ENCODE results near the gene NSMCE1. TPM values are rescaled to one million over a fixed set of nuclear protein-coding genes. Genes with fewer than 3 reads are reported as not detected.

The NSMCE1 gene
- total RNA-seq, 4 donors from 2014 or later, result 27.7 to 41.4 (median 31.5) TPM

DNA sequence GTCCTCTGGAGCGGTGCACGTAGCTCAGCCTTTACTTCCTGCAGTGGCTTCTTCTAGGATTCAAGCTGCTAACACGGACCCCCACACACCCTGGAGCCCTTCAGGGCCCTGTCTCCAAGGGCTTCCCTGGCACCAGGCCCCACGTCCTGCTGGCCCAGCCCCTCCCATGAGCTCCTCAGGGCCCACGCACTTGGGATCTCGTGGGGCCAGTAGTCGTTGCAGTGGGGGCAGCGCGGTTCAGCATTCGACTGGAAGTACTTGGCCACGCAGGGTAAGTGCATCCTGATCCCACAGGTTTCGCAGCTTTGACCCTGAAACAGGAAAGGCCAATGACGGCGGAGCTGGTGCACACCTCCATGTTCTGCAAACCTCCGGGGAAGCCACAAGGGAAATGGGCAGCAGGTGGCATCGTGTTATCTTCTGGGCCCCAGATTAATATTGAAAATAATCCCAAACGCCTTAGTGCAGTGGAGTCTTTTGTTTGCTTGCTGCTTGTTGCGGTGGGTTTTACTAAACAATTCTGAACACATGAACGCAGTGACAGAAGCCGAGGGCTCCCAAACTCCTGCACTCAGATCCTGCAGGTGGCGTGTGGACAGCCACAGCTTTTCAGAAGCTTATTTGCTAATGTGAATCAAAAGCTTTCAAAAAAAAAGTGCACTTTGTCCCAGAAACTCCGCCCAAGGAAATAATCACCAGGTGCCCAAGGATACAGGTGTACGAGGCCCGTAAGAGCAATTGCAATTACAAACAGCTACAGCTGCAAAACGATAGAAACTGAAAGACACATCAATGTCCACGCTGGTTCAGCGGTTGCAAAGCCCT is 42.8 kb downstream of the NSMCE1 start:
- TF ChIP-seq EP300 (IDR thresholded peaks at IDR 0.05) (no peak), POLR2A (IDR thresholded peaks at IDR 0.05) (no peak)
- TF ChIP-seq, protein P1, sequence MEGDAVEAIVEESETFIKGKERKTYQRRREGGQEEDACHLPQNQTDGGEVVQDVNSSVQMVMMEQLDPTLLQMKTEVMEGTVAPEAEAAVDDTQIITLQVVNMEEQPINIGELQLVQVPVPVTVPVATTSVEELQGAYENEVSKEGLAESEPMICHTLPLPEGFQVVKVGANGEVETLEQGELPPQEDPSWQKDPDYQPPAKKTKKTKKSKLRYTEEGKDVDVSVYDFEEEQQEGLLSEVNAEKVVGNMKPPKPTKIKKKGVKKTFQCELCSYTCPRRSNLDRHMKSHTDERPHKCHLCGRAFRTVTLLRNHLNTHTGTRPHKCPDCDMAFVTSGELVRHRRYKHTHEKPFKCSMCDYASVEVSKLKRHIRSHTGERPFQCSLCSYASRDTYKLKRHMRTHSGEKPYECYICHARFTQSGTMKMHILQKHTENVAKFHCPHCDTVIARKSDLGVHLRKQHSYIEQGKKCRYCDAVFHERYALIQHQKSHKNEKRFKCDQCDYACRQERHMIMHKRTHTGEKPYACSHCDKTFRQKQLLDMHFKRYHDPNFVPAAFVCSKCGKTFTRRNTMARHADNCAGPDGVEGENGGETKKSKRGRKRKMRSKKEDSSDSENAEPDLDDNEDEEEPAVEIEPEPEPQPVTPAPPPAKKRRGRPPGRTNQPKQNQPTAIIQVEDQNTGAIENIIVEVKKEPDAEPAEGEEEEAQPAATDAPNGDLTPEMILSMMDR (IDR thresholded peaks at IDR 0.05), result no peak
- H3K4me3 ChIP-seq, result no peak overlapping the region
- no peaks in the 10 kb centered on the region for H3K27me3 ChIP-seq
- H3K9me3 ChIP-seq, result no peaks in the 10 kb centered on the region
- no peak for DNase-seq (ENCODE audit: low spot score in 2 of 2)
- peaks cover 0 to 16% (median 3%) of the 10 kb centered on the region in 4 donors for H3K4me1 ChIP-seq
- peak overlapping the region in 1 of 4 donors; percentile 3 for H3K27ac ChIP-seq
- WGBS, 2 donors, result 69 to 75% methylated on average over 25 to 26 of the region's 27 CpGs
- H3K36me3 ChIP-seq, result peaks cover 0 to 68% (median 0%) of the 10 kb centered on the region in 3 donors

DNA sequence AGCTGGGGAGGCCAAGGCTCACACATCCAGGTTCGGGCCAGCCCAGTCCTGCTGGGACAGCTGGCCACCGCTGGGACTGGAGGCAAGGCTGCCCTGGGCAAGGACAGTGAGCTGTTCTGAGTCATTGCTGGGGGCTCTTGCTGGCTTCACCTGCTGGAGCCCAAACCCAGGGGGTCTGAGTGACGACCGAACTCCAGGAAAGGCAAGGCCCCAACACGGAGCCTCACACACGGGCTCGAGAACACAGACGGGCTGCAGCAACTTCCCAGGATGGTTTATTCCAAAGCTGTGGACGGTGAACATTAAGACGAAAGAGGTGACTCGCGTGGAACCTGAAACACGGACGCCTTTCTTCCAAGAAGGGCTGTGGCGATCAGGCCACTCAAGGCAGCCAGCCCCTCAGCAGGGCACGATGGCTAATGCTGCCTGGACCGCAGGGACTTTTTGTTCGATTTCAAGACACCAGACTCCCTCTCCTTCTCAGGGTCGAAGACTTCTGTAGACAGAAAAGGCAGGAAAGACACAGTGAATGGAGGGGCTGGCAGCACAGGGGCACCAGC is 43.8 kb downstream of the NSMCE1 start:
- DNase-seq (ENCODE audit: low spot score in 2 of 2), result no peak
- no peak overlapping the region for H3K27ac ChIP-seq
- 72 to 79% methylated on average over 17 to 18 of the region's 19 CpGs for WGBS, 2 donors
- no peak overlapping the region for H3K4me3 ChIP-seq
- no peaks in the 10 kb centered on the region for H3K9me3 ChIP-seq
- H3K4me1 ChIP-seq, result peaks cover 0 to 16% (median 0%) of the 10 kb centered on the region in 4 donors
- peaks cover 0 to 67% (median 0%) of the 10 kb centered on the region in 3 donors for H3K36me3 ChIP-seq
- no peaks in the 10 kb centered on the region for H3K27me3 ChIP-seq
- TF ChIP-seq, protein P1 (IDR thresholded peaks at IDR 0.05), result no peak
- TF ChIP-seq POLR2A (IDR thresholded peaks at IDR 0.05) (no peak), EP300 (IDR thresholded peaks at IDR 0.05) (no peak)

DNA sequence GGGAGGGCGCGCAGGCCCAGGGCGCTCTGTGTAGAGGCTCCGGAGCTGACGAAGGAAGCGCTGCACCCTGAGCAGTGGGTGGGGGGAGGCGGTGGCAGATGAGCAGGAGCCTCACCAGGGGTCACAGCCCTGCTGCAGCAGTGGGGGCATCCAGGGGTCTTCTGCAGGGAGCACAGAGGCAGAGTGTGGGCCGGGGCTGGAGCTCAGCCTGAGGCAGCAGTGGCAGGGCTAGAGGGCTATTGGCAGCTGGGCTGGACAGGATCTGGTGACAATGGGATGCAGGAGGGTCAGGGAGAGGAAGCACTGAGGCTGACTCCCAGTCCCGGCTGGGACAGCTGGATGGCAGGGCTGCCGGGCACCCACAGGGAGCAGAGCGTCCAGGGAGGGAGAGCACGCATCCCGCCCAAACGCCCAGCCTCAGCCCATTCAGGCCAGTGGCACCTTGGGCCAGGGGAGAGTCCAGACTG is 44.3 kb downstream of the NSMCE1 start:
- H3K27ac ChIP-seq, result no peak overlapping the region
- peaks cover 0 to 14% (median 0%) of the 10 kb centered on the region in 4 donors for H3K4me1 ChIP-seq
- TF ChIP-seq, protein P1 (IDR thresholded peaks at IDR 0.05), result no peak
- TF ChIP-seq POLR2A (IDR thresholded peaks at IDR 0.05) (no peak), EP300 (IDR thresholded peaks at IDR 0.05) (no peak)
- H3K4me3 ChIP-seq, result no peak overlapping the region
- H3K9me3 ChIP-seq, result no peaks in the 10 kb centered on the region
- WGBS, 2 donors, result 85 to 91% methylated on average over 12 to 13 of the region's 14 CpGs
- no peaks in the 10 kb centered on the region for H3K27me3 ChIP-seq
- no peak for DNase-seq (ENCODE audit: low spot score in 2 of 2)
- peaks cover 0 to 70% (median 0%) of the 10 kb centered on the region in 3 donors for H3K36me3 ChIP-seq

DNA sequence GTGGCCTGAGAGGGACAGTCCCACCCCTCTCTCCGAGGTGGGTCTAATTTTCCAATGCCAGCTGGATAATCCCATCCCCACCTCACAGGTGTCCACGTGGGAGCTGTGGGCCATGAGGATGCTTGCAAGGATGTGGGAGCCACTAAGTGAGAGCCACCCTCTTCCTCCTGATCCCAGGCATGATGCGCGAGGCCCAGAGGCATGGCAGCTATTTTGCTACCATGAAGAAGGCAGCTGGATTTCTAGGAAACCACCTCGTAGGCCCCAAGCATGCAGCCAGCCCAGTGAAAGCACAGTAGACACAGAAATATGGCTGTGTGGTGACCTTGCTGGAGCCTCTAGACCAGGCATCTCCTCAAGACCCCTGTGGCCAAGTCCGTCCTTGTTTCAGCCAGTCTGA is 44.9 kb downstream of the NSMCE1 start:
- TF ChIP-seq, protein P1 (IDR thresholded peaks at IDR 0.05), result no peak
- TF ChIP-seq EP300 (IDR thresholded peaks at IDR 0.05), result no peak
- TF ChIP-seq POLR2A (IDR thresholded peaks at IDR 0.05), result no peak
- H3K27me3 ChIP-seq, result no peaks in the 10 kb centered on the region
- H3K9me3 ChIP-seq, result no peaks in the 10 kb centered on the region
- peaks cover 0 to 76% (median 0%) of the 10 kb centered on the region in 3 donors for H3K36me3 ChIP-seq
- 80 to 84% methylated on average over 4 of the region's 6 CpGs for WGBS, 2 donors
- DNase-seq (ENCODE audit: low spot score in 2 of 2), result no peak
- peaks cover 0 to 12% (median 0%) of the 10 kb centered on the region in 4 donors for H3K4me1 ChIP-seq
- H3K27ac ChIP-seq, result no peak overlapping the region
- no peak overlapping the region for H3K4me3 ChIP-seq

DNA sequence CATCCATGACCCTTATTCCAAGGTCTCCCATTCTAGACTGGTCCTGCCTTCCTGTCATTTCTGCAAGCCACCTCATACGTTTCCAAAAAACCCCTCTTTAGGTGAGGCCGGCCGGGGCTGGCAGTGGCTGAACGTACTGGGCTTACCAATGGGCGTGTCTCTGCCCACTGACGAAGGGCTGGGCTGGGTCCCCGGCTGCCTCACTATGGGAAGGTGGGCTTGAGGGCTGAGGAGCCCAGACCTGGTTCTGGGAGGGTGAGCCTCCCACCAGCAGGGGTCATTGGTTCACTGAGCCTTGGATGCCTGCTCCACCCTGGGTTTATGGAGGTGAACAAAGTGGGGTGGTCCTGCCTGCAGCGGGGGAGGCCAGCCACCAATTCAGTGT is 45.4 kb downstream of the NSMCE1 start:
- peaks cover 0 to 78% (median 0%) of the 10 kb centered on the region in 3 donors for H3K36me3 ChIP-seq
- 66 to 70% methylated on average over 7 to 8 of the region's 8 CpGs for whole genome bisulfite sequencing, 2 donors
- no peak for TF ChIP-seq POLR2A (IDR thresholded peaks at IDR 0.05)
- TF ChIP-seq, protein P1 (IDR thresholded peaks at IDR 0.05), result no peak
- no peak for TF ChIP-seq EP300 (IDR thresholded peaks at IDR 0.05)
- no peak for DNase-seq (ENCODE audit: low spot score in 2 of 2)
- H3K27ac ChIP-seq, result no peak overlapping the region
- H3K9me3 ChIP-seq, result no peaks in the 10 kb centered on the region
- no peak overlapping the region for H3K4me3 ChIP-seq
- H3K27me3 ChIP-seq, result no peaks in the 10 kb centered on the region
- peaks cover 0 to 12% (median 0%) of the 10 kb centered on the region in 4 donors for H3K4me1 ChIP-seq
